Mesenteric fat pad (tissue), 1 donor: Measurements from ENCODE around the gene IGSF10. TPM values are rescaled to one million over a fixed set of nuclear protein-coding genes. Genes with fewer than 3 reads are reported as not detected.
"Not testable (repeated sequence)": the region's sequence is repeated elsewhere in the genome, so short reads cannot be mapped to it uniquely, and the experiment has no call there.

Source experiments
- DNase-seq: peaks from one replicate; pipeline ENCODE4 v3.0.0-alpha.2; 2020; ENCODE audit warnings: low spot score
- long read RNA-seq: library from polyadenylated mRNA; unstranded; transcript quantifications from one replicate; pipeline ENCODE4 v2.0.0, GENCODE V29; 2020
- total RNA-seq: library from RNA; stranded (reverse); fragmentation: NEBNext Ultra II Directional; extraction: Animal tissue kit (Norgen Biotek cat#: 25700); gene quantifications from one replicate; pipeline ENCODE4 v1.2.1, GENCODE V29; 2021
- donor health status: DM: yes; HTN: yes; CAD: no.

The IGSF10 gene, protein sequence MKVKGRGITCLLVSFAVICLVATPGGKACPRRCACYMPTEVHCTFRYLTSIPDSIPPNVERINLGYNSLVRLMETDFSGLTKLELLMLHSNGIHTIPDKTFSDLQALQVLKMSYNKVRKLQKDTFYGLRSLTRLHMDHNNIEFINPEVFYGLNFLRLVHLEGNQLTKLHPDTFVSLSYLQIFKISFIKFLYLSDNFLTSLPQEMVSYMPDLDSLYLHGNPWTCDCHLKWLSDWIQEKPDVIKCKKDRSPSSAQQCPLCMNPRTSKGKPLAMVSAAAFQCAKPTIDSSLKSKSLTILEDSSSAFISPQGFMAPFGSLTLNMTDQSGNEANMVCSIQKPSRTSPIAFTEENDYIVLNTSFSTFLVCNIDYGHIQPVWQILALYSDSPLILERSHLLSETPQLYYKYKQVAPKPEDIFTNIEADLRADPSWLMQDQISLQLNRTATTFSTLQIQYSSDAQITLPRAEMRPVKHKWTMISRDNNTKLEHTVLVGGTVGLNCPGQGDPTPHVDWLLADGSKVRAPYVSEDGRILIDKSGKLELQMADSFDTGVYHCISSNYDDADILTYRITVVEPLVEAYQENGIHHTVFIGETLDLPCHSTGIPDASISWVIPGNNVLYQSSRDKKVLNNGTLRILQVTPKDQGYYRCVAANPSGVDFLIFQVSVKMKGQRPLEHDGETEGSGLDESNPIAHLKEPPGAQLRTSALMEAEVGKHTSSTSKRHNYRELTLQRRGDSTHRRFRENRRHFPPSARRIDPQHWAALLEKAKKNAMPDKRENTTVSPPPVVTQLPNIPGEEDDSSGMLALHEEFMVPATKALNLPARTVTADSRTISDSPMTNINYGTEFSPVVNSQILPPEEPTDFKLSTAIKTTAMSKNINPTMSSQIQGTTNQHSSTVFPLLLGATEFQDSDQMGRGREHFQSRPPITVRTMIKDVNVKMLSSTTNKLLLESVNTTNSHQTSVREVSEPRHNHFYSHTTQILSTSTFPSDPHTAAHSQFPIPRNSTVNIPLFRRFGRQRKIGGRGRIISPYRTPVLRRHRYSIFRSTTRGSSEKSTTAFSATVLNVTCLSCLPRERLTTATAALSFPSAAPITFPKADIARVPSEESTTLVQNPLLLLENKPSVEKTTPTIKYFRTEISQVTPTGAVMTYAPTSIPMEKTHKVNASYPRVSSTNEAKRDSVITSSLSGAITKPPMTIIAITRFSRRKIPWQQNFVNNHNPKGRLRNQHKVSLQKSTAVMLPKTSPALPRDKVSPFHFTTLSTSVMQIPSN (N-terminal part only)
- 4.5 TPM for total RNA-seq
- long read RNA-seq, partial matches to known transcripts = 1 of 1 reads
- long read RNA-seq, other reads (novel, unspliced or antisense) = 0 of 1 reads

DNA sequence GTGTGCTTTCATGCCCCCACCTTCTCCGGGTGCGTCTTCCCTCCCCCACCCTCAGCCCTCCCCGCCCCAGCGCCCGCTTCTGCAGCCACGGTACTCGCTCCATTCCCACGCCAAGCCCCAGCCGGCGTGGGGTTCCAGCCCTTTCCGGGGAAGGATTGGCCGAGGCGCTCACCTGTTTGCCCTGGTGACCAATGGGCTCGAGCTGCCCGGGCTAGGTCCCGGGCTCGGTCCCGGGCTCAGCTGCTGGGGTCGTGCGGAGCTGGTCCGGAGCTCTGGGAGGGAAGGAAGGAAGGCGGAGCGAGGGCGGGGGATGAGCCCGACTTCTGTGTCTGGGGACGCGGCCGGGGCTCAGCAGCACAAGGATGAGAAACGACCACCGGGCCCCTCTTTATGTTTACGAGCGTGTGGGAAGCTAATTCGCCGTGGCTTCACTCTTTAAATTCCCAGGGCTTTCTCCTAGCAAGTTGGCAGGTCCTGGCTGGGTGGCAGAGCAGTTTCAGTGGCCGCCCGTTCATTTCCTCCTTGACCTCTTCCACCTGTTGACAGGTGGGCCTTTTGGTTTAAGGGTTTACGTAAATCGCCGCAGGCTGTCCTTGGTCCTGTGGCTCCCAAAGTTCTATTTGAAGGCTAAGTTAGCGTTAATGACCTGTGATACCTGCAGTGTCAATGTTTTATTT, at the start of gene IGSF10:
Gene IGSF10, minus strand, starts transcription at position 288 of the 677 bp plus-strand sequence. CDS start 2,352 bp downstream, outside the sequence.
- DNase-seq = no peak

DNA sequence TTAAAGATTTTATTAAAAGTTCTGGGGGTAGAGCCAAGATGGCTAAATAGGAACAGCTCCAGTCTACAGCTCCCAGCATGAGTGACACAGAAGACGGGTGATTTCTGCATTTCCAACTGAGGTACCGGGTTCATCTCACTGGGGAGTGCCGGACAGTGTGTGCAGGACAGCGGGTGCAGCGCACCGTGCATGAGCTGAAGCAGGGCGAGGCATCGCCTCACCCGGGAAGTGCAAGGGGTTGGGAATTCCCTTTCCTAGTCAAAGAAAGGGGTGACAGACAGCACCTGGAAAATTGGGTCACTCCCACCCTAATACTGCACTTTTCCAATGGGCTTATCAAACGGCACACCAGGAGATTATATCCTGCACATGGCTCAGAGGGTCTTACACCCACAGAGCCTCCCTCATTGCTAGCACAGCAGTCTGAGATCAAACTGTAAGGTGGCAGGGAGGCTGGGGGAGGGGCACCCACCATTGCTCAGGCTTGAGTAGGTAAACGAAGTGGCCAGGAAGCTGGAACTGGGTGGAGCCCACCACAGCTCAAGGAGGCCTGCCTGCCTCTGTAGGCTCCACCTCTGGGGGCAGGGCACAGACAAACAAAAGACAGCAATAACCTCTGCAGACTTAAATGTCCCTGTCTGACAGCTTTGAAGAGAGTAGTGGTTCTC, 48.7 kb upstream of the IGSF10 start:
- DNase-seq = not testable (repeated sequence)

DNA sequence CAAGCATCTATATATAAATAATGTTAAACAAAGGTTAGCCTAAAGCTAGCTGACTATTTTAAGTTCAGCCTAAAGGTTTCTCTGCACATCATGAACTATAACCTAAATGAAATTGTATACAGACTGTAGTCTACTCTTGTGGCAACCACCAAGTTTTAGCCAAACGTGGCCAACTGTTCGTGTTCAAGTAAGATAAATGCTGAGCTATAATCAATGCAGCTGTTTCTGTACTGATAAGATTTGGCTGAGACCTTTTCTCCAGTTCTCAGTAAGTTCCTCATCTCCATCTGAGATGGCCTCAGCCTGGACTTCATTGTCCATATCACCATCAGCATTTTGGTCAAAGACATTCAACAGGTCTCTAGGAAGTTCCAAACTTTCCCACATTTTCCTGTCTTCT, 43.7 kb upstream of the IGSF10 start:
- DNase-seq = no peak

DNA sequence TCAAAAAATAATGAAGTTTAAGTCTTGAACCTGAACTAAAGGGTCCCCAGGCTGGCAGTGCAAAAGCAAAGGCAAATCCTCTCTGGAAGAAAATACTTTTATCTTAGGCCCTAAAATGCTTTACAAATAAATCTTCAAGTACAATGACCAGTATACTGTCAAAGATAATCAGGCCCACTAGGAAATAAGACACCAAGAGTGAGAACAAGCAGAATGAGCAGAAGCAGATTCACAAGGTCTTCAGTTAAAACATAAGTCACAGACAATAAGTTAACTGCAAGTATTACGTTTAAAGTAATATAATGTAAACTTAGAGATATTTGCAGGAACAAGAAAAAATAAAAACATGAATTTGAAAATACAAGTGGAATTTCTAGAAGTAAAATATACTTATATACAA, 42.2 kb upstream of the IGSF10 start:
- no peak for DNase-seq

DNA sequence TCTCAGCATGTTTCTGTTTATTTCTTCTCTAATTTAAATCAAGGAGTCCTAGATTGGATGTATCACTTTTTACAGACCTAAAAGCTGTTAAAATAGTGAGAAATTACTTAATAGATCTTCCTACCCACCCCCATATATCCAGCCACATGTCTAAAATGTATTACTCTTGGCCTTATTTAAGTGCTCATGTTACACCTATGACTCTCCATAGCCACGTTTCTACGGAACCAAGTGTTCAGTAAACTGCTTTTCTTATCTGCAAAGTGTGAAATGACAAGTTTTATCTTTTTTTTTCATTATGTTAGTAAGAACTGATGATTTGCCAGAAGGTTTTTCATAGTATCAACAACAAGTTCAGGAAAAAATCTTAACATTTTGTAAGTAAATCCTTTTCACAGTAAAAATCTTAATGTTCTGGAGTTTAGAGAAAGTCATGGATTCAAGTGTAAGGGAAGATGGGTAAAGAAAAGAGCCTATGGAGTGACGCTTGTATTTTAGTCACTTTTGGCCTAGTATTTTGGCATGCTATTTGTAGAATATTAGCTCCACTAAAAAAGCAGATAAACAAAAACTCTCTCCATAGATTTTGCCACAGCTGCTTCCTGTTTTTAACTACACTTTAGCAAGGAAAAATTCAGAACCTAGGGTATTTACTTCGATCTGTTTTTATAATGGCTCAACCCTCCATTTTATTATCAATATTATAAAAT, 41.2 kb upstream of the IGSF10 start:
- DNase-seq = no peak

DNA sequence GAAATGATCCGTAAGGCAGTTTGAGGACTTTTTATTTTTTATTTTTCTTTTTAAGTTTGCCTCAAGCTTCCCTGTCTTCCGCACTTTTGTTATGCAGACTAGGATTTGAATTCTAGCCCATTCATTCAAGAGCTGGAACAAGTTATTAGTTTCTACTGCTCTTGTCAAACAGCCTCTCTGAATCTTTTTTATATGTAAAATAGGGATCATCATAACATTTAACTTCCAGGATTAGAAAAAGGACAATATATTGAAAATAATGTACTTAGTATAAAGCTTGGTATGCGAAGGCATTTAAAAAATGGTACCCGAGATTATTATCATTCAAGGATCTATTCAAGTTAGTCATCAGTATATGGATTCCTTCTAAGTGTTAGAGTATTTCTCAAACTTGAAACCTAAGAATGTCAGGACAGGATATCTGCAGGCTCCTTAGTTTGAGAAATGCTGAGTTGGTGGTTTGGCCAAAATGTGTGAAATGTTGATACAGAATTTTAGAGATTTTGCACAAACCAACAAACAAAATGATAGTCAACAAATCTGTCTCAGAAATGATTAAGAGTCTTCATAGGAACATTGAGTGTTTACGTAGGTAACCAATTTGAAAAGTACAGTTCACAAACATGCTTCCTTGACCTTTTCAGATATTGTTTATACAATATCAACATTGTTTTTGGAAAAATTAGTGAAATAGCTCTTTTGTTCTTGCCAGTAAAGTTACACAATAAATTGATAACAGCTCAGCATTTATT, 40.5 kb upstream of the IGSF10 start:
- no peak for DNase-seq

DNA sequence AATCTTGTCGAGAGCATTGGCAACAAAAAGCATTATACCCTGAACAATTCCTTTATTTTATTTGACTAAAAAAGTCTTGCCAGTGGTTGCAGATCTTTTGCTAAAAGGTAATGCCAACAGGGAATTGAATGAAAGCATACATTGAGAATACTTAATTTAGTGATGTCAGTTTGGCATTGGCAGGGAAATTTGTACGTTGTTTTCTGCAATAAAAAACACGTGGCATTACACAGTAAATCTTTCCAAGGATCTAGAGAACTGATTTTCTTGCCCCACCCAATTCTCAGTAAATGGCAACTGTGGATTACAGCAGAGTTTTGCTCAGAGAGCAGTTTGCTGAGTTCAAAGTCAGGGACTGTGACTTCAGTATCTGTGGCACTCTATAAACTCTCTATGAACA, 38.3 kb upstream of the IGSF10 start:
- DNase-seq = no peak

DNA sequence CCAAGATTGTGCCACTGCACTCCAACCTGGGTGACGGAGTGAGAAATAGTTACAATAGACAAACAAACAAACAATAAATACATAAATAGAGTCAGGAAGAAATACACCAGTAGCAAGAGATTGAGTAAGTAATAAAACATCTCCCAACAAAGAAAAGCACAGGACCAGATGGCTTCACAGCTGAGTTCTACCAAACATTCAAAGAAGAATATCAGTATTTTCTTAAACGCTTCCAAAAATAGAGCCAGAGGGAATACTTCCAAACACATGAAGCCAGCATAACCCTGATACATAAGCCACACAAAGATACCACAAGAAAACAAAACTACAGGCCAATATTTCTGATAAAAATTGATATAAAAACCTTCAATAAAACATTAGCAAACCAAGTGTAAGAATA, 30.7 kb upstream of the IGSF10 start:
- DNase-seq = no peak

DNA sequence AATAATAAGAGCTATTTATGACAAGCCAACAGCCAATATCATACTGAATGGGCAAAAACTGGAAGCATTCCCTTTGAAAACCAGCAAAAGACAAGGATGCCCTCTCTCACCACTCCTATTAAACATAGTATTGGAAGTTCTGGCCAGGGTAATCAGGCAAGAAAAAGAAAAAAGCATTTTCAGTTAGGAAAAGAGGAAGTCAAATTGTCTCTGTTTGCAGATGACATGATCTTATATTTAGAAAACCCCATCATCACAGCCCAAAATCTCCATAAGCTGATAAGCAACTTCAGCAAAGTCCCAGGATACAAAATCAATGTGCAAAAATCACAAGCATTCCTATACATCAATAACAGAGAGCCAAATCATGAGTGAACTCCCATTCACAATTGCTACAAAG, 27.0 kb upstream of the IGSF10 start:
- DNase-seq = not testable (repeated sequence)

DNA sequence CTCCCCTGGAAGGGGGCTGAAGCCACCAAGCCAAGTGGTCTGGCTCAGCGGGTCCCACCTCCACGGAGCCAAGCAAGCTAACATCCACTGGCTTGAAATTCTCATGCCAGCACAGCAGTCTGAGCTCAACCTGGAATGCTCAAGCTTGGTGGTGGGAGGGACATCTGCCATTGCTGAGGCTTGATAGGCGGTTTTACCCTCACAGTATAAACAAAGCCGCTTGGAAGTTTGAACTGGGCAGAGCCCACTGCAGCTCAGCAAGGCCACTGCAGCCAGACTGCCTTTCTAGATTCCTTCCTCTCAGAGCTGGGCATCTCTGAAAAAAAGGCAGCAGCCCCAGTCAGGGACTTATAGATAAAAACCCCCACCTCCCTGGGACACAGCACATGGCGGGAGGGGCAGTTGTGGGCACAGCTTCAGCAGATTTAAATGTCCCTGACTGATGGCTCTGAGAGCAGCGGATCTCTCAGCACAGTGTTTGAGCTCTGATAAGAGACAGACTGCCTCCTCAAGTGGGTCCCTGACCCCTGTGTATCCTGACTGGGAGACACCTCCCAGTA, 23.2 kb upstream of the IGSF10 start:
- no peak for DNase-seq

DNA sequence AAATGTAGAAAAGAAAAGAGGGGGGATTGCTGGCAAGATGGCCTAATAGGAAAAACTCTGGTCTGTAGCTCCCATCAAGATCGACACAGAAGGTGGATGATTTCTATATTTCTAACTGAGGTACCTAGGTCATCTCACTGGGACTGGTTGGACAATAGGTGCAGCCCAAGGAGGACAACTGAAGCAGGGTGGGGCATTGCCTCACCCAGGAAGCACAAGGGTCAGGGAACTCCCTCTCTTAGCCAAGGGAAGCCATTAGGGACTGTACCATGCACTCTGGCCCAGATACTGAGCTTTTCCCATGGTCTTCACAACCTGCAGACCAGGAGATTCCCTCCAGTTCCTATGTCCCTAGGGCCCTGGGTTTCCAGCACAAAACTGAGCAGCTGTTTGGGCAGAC, 22.6 kb upstream of the IGSF10 start:
- DNase-seq = no peak

DNA sequence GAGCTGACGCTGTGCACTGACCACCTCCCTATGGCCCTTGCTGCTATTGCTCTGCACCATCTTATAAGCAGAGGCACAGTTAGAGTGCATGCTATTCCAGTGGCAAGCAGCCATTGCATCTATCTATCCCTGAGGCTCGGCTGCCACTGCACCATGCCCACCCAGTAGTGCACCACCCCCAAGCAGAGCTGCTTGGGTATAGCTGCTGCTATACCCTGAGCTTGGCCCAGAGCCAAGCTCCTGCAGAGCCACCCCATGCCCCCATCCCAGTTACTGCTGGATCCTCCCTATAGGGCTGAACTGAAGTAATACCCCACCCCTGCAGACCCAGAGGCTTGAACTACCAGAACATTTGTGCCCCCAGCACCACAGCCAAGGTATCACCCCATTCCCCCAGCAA, 19.6 kb upstream of the IGSF10 start:
- no peak for DNase-seq

DNA sequence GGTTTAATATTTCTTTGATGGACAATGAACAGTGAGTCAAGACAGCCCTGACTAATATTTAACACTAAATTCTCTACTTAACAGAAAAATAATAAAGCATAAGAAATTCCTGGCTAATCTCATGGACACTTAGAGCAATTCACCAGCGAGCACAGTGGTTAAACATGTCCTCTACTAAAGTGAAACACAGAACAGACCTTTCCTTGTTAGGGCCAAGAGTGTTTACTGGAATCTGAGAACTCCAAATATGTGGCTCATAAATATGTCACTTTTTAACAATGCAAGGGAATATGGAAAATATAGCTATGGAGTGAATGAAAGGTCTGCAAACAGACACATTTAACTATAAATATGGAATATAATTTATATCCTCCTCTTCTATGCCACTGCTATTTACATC, 18.6 kb upstream of the IGSF10 start:
- no peak for DNase-seq

DNA sequence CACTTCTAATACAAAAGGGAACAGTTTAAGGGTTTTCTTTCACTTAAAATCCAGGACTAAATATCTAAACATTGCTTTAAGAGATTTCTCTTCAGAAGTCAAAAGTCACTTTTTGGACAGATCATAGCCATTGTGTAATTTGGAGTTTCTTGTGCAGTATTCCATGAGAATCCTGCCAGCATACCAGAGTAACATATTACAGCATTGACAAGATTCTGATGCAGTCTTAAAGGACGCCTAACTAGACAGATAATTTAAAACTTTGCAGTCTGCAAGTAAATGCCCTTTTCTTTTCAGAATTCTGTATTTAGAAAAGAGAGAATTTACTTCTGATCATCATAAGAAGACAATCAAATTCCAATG, 17.5 kb upstream of the IGSF10 start:
- no peak for DNase-seq

DNA sequence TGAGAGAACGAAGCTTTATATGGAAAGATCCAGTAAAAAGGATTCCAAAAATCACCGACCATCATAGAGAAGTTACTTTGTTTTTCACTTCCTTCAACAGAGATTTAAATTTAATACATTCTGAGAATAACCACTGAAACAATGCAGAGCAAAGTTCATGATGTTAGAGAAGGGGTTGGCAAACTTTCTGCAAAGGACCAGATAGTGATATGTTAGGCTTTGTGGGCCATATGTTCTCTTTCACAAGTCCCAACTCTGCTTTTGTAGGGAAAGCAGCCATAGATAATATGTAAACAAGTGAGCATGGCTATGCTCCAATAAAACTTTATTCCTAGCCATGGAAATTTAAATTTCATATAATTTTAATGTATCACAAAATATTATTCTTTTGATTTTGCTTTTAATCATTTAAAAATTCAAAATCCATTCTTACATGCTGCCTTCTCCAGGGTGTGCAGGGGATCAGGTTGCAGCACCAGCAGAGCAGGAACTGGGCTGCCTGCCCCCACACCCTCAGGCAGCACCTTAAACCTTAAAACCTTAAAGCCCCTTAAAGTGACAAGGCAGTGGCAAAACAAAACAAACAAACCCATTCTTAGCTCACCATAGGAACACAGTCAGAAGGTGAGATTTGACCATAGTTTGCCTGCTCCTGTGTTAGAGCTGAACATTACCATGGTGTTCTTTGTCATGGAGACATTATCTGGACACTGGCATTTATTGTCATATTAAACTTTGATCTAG, 16.9 kb upstream of the IGSF10 start:
- no peak for DNase-seq

DNA sequence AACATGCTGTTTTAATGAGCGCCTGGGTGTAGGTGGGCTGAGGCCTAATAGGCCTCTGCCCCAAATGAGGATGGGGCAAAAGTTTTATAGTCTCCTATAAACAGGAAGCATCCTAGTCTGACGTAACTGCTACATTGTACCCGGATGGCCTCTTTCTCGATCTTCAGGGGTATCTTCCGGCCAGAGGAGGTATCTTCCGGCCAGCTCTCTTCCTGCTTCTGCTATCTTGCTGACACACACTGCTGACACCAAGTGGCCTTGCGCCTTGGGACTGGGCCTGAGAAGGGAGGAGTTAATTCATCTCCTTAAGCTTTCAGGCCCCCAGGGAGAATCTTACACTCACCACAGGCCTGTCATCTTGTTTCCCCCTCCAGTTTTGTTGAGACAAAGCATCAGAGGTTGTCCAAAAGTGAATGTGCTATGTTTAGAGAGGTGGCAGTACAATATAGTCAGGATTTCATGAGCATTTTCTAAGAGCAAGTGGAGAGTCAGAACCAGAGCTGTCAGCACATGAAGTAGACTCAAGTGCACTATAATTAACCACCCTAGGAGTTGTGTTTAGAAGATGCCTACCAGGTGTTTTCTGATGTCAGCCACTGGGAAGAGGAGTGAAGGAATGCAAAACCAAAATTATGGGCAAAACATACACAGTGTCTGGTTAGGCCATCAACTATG, 15.6 kb upstream of the IGSF10 start:
- DNase-seq = no peak

DNA sequence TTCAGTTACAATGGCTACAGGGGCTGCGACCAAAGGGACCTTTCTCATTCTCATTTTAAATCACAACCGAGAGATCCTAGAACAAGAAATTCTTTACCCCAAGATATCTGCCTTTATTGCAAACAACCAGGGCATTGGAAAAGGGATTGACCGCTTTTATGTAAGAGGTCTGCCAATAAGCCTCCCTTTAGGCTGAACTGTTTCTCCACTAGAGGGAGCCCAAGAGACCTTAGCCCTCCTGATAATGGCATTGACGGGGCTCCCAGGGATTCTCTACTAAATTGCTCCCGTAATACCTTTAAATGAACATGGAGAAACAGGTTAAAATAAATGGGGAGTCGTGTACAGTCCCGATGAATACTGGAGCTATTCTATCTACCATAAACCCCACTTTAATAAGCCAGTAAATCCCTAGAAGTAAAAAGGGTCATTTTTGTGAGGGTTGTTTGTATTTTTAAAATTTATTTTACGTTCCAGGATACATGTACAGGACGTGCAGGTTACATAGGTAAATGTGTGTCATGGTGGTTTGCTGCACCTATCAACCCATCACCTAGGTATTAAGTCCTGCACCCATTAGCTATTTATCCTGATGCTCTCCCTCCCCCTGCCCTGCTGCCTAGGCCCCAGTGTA, 7.5 kb upstream of the IGSF10 start:
- no peak for DNase-seq
